Uterus (tissue), 4 donors: ENCODE data around the gene TMCO6. TPM values are rescaled to one million over a fixed set of nuclear protein-coding genes. Genes with fewer than 3 reads are reported as not detected.
"Not testable (repeated sequence)": the region's sequence is repeated elsewhere in the genome, so short reads cannot be mapped to it uniquely, and the experiment has no call there.

Experiments
- DNase-seq, 2 donors: peaks; one replicate each; pipeline ENCODE4 v3.0.0-alpha.2; 2019 to 2020
- H3K27ac ChIP-seq, 2 donors: fragments of 200-600 bp; sonication (generic); 1 replicate in 1 of 2; 2 replicates in 1 of 2; pipeline ENCODE4 v1.5.1; 2016 to 2018
- H3K27me3 ChIP-seq, 2 donors: fragments of 200-600 bp; sonication (generic); one replicate each; pipeline ENCODE4 v1.5.1; 2018 to 2019; ENCODE audit warnings: control low read depth in 1 of 2
- H3K36me3 ChIP-seq, 2 donors: fragments of 200-600 bp; sonication (generic); one replicate each; pipeline ENCODE4 v1.5.1; 2019; ENCODE audit warnings: control low read depth in 1 of 2
- H3K4me1 ChIP-seq, 2 donors: fragments of 200-600 bp; sonication (generic); one replicate each; pipeline ENCODE4 v1.5.1; 2018 to 2019; ENCODE audit warnings: control low read depth in 1 of 2
- H3K4me3 ChIP-seq, 2 donors: fragments of 200-600 bp; sonication (generic); 1 replicate in 1 of 2; 2 replicates in 1 of 2; pipeline ENCODE4 v1.5.1; 2018 to 2019; ENCODE audit warnings: mild to moderate bottlenecking in 1 of 2
- H3K9me3 ChIP-seq, 2 donors: fragments of 200-600 bp; sonication (generic); one replicate each; pipeline ENCODE4 v1.5.1; 2019; ENCODE audit warnings: control low read depth in 1 of 2
- CTCF ChIP-seq, 4 experiments: fragments of 200-600 bp in 2 of 4; fragments of 450-650 bp in 2 of 4; sonication (generic) in 2 of 4; IDR thresholded peaks; one replicate each; pipeline ENCODE4 v1.5.1; 2016 to 2019; ENCODE audit warnings: antibody characterized with exemption in 4 of 4, mild to moderate bottlenecking in 2 of 4, moderate library complexity in 1 of 4
- POLR2A ChIP-seq, 2 donors: fragments of 450-650 bp; IDR thresholded peaks; one replicate each; pipeline ENCODE4 v1.6.1; 2016; ENCODE audit warnings: antibody characterized with exemption in 2 of 2, mild to moderate bottlenecking in 1 of 2, moderate library complexity in 1 of 2
- intact Hi-C: fragments of 100-400 bp; cut with DNase I; formaldehyde crosslinking; loops from one replicate; pipeline ENCODE4 v1.15.1; 2023; ENCODE audit warnings: low total_unique reads
- total RNA-seq, 4 donors: library from RNA; depleted of rRNA in 3 of 4; stranded (reverse); fragments of >200 nt in 3 of 4; gene quantifications; one replicate each; pipeline versions ENCODE4 v1.1.0 to v1.2.4, GENCODE V29; 2014 to 2023
- donor health status: DM: yes; HTN: yes; CAD: no.

The TMCO6 gene
- total RNA-seq, 4 donors from 2014 or later, result 6.2 to 36.2 (median 22.7) TPM

GRCh38 chr5:140633501-140633900 lies 5.8 kb upstream of the TMCO6 start:
- DNase-seq, result no peak
- TF ChIP-seq CTCF (IDR thresholded peaks at IDR 0.05), result no peak
- no peak for TF ChIP-seq POLR2A (IDR thresholded peaks at IDR 0.05)
- H3K27me3 ChIP-seq, result no peaks in the 10 kb centered on the region
- H3K27ac ChIP-seq, result peak overlapping the region; percentile 56 to 61
- no peaks in the 10 kb centered on the region for H3K36me3 ChIP-seq
- peak overlapping the region in 1 of 2 donors; percentile 32 for H3K4me3 ChIP-seq
- H3K9me3 ChIP-seq, result no peaks in the 10 kb centered on the region
- no peaks in the 10 kb centered on the region for H3K4me1 ChIP-seq
- intact Hi-C loops, result no loop called here

GRCh38 chr5:140634103-140634502 lies 5.1 kb upstream of the TMCO6 start:
- DNase-seq, result no peak
- H3K27me3 ChIP-seq, result no peaks in the 10 kb centered on the region
- TF ChIP-seq POLR2A (IDR thresholded peaks at IDR 0.05) (no peak), CTCF (IDR thresholded peaks at IDR 0.05) (no peak)
- intact Hi-C loops, result no loop called here
- no peaks in the 10 kb centered on the region for H3K4me1 ChIP-seq
- no peak overlapping the region for H3K4me3 ChIP-seq
- H3K27ac ChIP-seq, result no peak overlapping the region
- no peaks in the 10 kb centered on the region for H3K9me3 ChIP-seq
- no peaks in the 10 kb centered on the region for H3K36me3 ChIP-seq

- Histone ChIP-seq H3K27me3 (no peaks in the 10 kb centered on the region), H3K4me3 (no peak overlapping the region), H3K27ac (no peak overlapping the region), H3K36me3 (no peaks in the 10 kb centered on the region), H3K4me1 (no peaks in the 10 kb centered on the region), H3K9me3 (no peaks in the 10 kb centered on the region)
- intact Hi-C loops, result no loop called here
- TF ChIP-seq CTCF (IDR thresholded peaks at IDR 0.05), result no peak
- no peak for TF ChIP-seq POLR2A (IDR thresholded peaks at IDR 0.05)
- no peak for DNase-seq
Observed at GRCh38 chr5:140635291-140636257, 3.7 kb upstream of the TMCO6 start.

- no peak overlapping the region for H3K27ac ChIP-seq
- TF ChIP-seq CTCF (IDR thresholded peaks at IDR 0.05) (no peak), POLR2A (IDR thresholded peaks at IDR 0.05) (no peak)
- no peak for DNase-seq
- no peaks in the 10 kb centered on the region for H3K27me3 ChIP-seq
- intact Hi-C loops, result no loop called here
- no peaks in the 10 kb centered on the region for H3K9me3 ChIP-seq
- H3K36me3 ChIP-seq, result no peaks in the 10 kb centered on the region
- H3K4me1 ChIP-seq, result no peaks in the 10 kb centered on the region
- H3K4me3 ChIP-seq, result no peak overlapping the region
Observed at GRCh38 chr5:140637371-140638100, 1.7 kb upstream of the TMCO6 start.

DNA sequence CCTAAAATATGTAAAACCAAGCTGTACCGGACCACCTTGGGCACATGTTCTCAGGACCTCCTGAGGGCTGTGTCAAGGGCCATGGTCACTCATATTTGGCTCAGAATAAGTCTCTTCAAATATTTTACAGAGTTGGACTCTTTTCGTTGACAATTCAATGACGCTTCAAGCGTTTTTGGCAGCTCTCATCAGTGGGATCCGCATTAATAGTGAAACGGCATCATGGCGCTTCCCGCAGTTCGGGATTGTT lies 428 bp upstream of the TMCO6 start:
- DNase-seq, H3K4me1 ChIP-seq, H3K27me3 ChIP-seq, intact Hi-C loops, H3K9me3 ChIP-seq, H3K36me3 ChIP-seq: not testable (repeated sequence)
- H3K4me3 ChIP-seq, result peak overlapping the region; percentile 62 to 68
- H3K27ac ChIP-seq, result peak overlapping the region; percentile 81 to 85
